AG08395 (cell line): ENCODE measurements around the gene MCCC1.

Experiments used
- DNase-seq: peaks from one replicate; pipeline ENCODE4 v3.0.0; 2012; ENCODE audit warnings: mixed read lengths, low spot score

MCCC1 gene

DNA sequence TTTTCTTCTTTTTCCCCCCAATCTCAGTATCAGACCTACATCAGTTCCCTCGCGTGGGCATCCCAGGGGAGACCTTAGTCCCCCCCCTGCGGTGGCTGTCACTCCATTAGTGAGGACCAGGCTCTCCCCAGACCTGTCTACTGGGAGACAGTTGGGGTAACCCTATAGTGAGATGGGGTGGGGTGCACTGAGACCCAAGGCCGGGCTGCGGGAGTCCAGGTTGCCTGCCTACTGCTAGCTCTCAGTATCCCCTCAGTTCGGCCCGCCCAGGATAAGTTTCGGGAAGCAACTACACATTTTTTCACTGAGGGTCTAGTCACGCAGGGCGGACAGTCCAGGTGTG lies 118.3 kb downstream of the MCCC1 start:
- DNase-seq, result no peak

- peak; percentile 97 for DNase-seq
These were observed 118.9 kb downstream of the MCCC1 start, which contains the start of gene DCUN1D1 for GRCh38 chr3:182980204-182981037. Gene DCUN1D1, minus strand, starts transcription at chr3:182980538. Its CDS starts 49 bp downstream, at chr3:182980489.

DNA sequence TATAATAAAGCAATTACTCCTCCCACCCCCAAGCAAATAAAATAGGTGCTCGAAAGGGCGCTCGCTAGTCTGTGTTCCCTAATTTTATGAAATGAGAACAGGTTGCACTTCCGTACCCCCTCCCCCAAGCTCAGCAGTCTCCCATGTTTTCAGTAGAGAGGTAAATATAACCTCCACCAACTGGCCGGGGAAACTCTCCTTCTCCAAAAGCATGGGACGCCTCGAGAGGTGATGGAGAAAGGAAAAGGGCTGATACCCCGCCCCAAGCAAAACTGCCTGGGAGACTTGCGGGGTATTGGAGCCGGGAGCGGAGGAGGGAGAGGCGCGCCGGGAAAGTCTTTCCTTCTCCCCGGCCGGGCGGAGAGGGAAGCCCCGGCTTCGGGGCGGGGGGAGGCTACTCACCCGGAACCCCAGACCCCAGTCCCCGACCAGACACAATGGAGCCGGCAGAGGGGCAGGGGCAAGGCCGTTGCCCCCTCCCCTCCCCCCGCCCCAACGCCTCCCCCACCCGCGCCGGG lies 119.6 kb downstream of the MCCC1 start:
- DNase-seq, result peak; percentile 7

GRCh38 chr3:182979103-182979673 lies 120.1 kb downstream of the MCCC1 start:
- no peak for DNase-seq

GRCh38 chr3:182978387-182978786 lies 120.9 kb downstream of the MCCC1 start:
- DNase-seq, result no peak

DNA sequence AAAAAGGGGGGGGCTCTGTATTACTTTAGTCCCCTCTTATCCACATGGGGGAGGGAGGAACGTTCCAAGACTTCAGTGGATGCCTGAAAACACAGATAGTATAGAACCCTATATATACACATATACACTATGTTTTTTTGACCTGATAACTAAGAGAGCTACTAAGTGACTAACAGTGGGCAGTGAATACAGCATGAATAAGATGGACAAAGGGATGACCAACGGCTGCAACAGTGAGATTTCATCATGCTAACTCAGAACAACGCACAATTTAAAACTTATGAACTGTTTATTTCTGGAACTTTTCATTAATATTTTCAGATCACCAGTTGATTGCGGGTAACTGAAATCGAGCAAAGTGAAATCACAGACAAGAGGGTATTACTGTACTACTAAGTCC lies 126.2 kb downstream of the MCCC1 start:
- no peak for DNase-seq

- DNase-seq, result no peak
These were observed 126.9 kb downstream of the MCCC1 start for GRCh38 chr3:182972387-182972786.

- no peak for DNase-seq
These were observed 127.7 kb downstream of the MCCC1 start for GRCh38 chr3:182971637-182972036.

DNA sequence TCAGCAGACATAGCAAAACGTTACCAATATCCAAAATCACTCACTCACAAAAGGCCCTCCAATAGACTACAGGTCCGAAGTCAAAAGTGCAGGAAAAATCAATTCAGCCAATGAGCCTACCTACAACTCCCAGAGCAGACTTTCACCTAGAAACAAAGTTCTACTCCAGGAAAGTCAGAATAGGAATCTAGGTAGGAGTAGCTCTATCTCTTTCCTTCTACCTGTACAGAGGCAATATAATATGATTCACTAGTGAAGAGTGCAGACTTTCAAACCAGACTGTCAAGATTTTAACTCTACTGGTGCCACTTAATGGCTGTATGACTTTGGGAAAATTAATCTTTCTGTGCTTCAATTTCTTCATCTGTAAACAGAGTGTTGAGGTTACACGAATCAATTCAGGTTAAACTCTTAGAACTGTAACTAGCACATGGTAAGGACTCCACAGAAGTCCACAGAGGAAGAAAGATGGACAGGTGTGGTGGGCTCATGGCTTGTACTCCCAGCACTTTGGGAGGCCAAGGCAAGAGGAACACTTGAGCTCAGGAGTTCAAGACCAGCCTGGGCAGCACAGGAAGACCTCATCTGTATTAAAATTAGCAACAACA lies 128.4 kb downstream of the MCCC1 start:
- DNase-seq, result no peak

- no peak for DNase-seq
These were observed 129.4 kb downstream of the MCCC1 start for GRCh38 chr3:182969853-182970252.

DNA sequence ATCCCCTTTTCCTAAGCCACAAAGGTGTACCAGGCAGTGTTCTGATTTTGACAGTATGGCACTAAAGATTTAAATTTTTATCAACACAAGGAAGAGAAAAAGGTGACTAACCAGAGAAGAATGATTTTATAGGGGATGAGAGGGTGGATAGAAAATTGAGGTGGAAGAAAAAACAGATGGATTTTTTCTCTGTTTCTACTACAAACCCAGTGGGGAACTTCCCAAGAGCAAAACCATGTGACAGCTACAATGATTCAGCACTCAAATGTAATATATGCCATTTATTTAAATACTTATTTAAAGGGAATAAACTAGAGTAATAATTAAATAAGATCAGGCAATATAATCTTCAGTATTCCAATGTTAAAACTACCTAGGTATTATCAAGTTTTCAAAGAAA lies 130.0 kb downstream of the MCCC1 start:
- DNase-seq, result peak; percentile 38

DNA sequence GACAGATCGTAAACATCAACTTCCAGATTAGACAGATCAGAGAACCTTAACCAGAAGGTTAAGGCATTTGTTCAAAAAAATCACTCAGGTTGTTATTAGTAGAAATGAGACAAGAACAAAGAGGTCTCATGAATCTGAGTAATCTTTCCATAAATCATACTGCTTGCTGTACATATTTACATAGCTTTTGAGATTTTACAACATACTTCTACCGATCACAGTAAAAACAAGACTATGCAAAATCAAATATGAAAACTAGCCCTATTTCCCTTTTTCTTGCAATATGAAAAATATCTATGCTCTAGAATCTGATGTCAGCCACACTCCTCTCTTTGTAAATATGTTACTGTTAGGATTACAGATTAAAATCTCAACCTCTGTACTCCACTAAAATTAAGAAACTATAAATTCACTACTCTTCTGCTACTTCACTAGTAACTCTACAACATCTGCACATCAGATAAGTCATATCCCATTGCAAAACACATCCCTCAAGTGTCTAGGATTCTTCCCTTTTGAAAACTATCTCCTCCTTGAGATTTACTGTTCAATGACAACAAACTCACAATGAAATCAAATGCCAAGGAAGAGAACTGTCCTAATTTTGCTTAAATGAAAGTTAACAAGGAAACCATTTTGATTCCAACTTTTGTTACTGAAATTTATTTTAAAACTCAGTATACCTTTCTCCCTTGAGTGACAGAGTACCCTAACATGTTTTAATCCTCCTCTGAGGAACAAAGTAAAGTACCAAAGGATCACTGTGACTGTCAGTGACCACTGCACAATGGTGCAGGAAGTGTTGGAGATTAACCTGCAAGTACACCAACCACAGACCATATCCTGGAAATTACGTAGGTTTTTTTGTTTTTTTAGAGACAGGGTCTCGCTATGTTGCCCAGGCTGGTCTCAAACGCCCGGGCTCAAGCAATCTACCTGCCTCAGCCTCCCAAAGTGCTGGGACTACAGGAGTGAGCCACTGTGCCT lies 131.8 kb downstream of the MCCC1 start:
- DNase-seq, result no peak

DNA sequence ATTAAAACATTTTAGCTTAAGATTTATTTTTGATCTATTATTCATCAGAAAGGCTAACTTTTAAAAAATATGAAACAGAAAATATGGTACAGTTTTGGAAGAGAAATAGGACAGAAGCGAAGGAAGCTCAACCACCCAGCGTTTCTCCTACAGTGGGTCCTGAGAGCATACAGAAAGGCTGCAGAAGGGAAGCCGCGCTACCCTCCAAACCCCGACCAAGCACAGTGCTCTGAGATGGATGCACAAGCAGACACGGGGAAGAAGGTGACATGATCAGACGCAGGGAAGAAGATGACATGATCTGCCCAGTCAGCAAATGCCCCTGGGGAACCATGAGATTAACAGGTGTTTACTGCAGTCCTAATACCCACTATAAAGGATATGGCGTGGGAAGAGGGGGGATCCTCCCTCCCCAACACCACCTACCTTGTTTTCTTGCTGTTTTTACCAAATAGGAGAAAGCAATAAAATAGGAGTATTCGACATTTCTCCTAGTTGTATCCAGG lies 133.4 kb downstream of the MCCC1 start:
- DNase-seq, result no peak
